Adipose tissue (tissue), 3 donors: ENCODE measurements around the gene ELK4. TPM values are rescaled to one million over a fixed set of nuclear protein-coding genes. Genes with fewer than 3 reads are reported as not detected.

Experiments used
- H3K27ac ChIP-seq: one replicate; pipeline ENCODE4 v1.5.1; 2013; ENCODE audit warnings: low read depth, low read length
- WGBS, 3 donors: extraction: QIAGEN DNeasy Blood & Tissue Kit; methylation state at CpG; one replicate each; pipeline ENCODE4 v1.1.7; 2013; 5-methylcytosine and 5-hydroxymethylcytosine counted together
- polyA plus RNA-seq, 3 donors: library from polyadenylated mRNA; stranded (reverse); fragments of 200-250 nt; gene quantifications; one replicate each; pipeline ENCODE4 v1.2.3, GENCODE V29; 2013
- donor health status: healthy with polysubstance abuse.
- donor health status: Bipolar disorder and iron deficiency.
- donor health status: healthy.

ELK4 gene
- polyA plus RNA-seq, 3 donors: 2.5 to 7.8 (median 4.7) TPM

DNA sequence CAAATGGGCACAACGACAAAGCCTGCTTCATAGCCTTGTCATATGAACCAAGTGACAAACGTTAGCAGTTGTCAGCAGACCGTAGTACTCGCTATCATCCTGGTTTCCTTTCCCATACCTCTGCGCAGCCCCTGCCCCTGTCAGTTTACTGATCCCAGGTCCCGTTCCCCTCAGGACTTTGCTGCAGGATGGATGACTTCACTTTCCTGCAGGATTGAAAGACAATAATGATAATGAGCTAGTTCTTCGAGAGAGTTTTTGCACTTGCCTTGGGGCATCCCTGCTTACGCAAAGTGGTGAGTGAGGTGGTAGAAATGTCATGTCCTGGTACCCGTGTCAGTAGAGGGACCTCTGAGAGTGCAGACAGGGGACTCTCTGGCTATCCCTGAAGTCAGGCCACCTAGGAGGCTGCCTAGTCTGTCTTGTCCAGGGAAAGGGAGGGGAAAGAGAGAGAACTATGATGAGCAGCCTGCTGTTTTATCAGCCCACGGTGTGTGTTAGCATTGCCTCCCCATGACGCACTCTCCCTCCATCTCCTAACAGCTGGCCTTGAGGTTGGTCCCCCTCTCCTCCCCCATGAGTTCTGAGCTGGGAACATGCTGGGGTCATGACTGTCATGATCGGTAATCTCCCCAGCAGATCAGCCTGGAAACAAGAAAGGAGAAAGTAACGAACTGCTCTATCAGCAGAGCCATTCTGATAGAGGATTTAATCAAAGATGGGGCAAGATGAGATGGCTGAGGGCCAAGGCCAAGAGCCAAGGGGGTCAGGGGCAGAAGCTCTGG lies 53.7 kb downstream of the ELK4 start:
- 64 to 75% (median 70%) methylated on average over 13 of the region's 13 CpGs for WGBS, 3 donors
- H3K27ac ChIP-seq: no peak overlapping the region

DNA sequence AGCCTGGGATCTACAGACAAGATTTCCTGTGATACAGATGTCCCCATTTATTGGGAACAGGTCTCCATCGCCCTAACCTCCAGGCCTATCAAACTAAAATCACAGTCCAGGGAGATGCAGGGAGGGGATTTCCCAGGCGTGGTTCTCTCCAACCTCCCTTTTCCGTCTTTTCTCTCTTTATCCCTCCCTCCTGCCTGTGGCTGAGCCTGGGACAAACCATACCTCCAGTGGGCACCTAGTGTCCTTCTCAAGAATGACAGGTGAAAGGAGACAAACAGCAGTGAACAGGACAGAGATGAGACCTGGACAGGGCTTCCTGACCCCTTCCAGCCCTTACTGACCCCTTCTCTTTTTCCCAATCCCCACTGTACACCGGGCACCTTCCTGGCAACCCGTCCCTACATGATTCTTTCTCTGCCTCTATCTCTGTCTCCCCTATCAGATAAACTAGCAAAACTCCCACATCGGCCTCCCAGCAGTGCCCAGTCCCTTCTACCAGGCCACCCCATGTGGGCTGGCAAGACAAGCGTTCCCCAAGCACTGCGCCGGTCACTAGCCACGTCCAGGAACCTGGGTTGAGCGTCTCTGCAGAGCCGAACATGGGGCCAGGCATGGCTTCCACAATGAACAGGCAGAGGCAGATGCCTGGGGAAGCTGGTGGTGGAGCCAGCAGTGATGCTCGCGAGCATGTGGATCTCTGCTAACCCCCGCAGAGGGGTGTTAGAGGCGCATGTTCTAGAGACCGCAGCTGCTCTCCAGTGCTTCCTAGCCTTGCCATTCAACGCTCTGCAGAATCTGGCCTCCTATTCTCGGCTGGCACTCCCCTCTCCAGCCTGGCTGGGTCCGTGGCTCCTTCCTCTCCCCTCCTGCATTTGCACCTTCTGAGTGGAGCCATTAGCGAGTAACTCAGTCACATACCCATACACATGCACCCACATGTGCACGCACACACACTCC lies 54.7 kb downstream of the ELK4 start:
- H3K27ac ChIP-seq: no peak overlapping the region
- WGBS, 3 donors: 81 to 87% (median 84%) methylated on average over 22 of the region's 22 CpGs

DNA sequence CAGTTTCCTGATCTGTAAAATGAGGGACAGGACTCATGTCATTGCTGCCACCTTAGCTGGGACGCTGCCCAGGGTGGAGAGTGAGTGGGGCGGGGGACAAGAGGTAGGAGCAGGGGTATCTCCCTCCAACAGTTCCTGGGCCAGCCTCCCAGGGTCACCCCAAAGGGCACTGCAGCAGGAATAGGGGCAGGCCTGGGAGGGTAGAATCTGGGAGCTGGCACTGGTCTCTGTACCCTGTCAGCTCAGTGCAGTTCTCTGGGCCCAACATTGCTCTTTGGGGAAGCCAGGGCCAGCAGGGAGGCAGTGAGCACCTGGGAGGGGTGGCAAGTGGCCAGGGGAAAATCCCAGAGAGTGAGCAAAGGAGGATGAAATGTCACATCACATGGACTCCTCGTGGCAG lies 55.8 kb downstream of the ELK4 start:
- WGBS, 3 donors: 72 to 84% (median 76%) methylated on average over 3 of the region's 3 CpGs
- H3K27ac ChIP-seq: no peak overlapping the region

DNA sequence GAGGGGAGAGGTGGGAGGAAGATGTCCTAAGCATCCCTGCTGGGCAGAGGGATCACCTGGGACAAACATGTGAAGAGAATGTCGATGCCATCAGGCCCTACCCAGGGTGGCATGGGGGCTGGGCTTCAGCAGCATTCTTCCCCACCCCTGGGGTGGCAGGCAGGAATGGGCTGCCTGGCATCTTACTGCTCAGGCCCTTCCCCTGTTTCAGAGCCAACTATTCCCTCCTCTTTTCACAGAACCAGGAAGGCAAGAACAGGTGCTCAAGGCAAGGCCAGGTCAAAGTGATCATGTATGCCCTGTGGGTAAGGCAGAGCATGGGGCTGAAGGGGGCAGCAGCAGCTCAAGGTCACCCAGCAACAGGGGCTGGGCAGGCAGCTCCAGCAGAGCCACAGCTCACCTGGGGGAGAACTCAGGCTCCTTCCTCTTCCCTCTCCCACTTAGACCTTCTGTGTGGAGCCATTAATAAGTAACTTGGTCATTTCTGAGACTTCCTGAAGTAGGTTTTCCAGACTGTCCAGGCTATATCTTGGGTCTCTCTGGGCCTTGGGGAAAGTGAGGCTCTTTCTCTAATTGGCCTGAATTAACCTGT lies 56.4 kb downstream of the ELK4 start:
- H3K27ac ChIP-seq: no peak overlapping the region
- WGBS, 3 donors: 53 to 71% (median 61%) methylated on average over 1 of the region's 1 CpG

DNA sequence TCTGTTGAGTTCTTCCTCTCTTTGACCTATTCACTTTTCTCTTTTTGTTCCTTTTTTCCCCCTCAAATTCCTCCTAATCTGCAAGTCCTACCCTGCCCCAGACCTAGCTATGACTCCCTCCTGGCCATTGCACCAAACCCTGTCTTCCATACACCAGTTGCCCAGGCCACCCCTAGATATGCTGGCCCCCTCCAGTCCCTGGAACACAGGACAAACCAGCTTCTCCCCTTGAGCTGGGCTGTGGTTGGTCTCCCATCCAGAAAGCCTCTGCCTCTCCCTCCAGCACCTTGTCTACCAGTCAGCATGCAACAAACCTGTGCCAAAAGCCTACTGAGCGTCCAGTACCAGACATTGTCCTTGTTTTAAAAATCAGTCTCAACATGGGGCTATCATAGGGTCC lies 59.4 kb downstream of the ELK4 start:
- 88 to 90% (median 89%) methylated on average over 1 of the region's 1 CpG for WGBS, 3 donors

DNA sequence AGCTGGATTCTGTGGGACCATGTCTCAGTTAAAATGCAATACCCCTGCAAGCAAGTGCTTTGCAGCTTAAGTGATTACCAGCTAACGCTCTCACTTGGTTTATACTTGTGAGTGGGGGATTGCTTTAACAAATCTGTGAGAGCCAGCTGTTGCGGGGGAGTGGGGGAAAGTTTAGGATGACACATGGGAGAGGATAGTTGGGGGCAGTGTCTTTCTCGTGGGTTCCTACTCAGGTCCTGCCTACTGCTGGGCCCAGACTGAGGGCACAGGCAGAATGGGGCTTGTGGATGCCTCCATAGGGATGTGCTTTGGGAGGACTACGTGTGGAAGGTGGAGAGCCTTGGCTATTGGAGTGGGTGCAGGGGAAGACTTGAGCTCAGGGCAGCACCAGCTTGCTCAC lies 60.1 kb downstream of the ELK4 start:
- 70 to 92% (median 81%) methylated on average over 4 of the region's 4 CpGs for WGBS, 3 donors

More for the DNA sequence above, 59.4 kb downstream of the ELK4 start:
- no peak overlapping the region for H3K27ac ChIP-seq

DNA sequence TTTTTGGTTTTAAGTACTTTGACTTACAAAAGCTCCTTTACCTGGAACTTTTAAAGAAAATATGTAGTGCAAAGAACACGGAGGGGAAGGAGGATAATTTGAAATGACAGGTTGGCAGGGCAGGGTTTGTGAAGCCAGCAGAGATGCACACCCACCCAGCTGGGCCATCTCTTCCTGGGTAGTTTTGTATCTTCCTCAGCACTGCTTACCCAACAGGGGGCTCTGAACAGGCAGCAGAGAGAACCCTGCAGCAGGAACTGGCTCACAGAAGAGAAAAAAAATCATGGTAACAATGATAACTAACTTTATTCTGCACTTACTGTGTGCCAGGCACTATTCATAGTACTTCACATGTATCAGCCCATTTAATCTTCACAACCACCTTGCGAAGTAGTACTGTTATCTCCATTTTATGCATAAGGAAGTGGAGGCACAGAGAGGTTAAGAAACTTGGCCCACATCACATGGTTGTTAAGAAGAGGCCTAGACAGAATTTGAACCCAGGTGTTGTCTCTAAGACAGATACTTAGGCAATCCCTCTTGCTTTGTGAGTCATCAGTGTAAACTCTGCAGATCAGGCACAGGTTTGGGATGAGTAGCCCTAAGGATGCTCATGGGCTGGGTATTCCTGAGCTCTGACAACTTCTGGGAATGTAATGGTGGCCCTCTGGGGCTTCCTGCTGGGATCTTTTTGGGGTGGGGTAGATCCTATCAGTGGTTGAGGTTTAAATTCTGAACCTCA lies 60.8 kb downstream of the ELK4 start:
- 83 to 86% (median 85%) methylated on average over 2 of the region's 2 CpGs for whole genome bisulfite sequencing, 3 donors
- no peak overlapping the region for H3K27ac ChIP-seq

More for the DNA sequence above, 60.1 kb downstream of the ELK4 start:
- H3K27ac ChIP-seq: no peak overlapping the region

DNA sequence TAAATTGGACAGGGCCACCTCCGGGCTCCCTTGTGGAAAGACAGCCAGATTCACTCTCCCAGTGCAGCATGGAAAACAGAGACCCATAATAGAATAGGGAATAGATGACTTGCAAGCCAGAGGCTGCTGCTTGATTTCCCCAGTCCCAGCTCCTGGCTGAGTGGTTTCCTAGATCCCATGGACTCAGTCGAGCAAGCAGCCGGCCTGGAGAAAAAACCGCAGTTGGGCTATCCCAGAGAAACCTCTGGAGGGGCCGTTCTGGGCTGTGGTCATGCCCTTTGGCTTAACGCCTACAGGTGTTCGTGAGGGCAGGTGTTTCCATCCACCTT lies 61.7 kb downstream of the ELK4 start:
- H3K27ac ChIP-seq: no peak overlapping the region
- WGBS, 3 donors: 76 to 80% (median 77%) methylated on average over 7 of the region's 7 CpGs

DNA sequence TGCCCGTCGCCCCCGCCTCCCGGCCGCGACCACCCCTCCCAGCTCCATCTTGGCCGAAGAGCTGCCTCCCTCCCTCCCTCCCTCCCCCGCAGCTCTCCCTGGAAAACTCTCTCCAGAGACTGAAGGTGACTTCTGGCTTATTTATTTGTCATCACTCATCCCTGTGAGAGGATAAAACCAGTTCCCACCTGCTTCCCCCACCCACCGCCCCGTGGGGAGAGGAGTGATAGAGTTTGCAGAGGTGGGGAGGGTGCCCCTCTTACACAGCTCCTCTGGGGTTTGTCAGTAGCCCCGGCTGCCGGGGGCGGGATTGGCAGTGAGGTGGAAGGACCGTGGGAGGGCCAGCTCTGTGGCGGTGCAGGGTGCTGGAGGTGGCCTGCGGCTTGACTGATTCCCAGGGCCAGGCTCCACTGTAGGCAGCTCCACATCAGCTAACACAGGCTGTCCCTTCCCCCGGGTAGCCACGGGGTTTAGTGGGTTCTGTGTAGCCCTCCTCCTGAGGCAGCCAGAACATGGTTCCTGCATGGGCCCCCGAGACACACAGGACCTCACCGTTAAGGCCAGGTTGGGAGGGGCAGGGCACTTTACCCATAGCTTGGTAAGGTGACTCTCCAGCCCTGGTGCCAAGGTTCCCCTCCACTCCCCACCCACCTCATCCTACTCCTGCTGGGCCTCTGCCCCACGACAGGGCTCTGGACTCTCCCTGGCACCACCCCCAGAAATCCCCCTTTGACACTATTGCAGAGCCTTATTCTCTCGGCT lies 62.2 kb downstream of the ELK4 start:
- no peak overlapping the region for H3K27ac ChIP-seq
- 20 to 36% (median 26%) methylated on average over 13 to 22 of the region's 22 CpGs for WGBS, 3 donors

DNA sequence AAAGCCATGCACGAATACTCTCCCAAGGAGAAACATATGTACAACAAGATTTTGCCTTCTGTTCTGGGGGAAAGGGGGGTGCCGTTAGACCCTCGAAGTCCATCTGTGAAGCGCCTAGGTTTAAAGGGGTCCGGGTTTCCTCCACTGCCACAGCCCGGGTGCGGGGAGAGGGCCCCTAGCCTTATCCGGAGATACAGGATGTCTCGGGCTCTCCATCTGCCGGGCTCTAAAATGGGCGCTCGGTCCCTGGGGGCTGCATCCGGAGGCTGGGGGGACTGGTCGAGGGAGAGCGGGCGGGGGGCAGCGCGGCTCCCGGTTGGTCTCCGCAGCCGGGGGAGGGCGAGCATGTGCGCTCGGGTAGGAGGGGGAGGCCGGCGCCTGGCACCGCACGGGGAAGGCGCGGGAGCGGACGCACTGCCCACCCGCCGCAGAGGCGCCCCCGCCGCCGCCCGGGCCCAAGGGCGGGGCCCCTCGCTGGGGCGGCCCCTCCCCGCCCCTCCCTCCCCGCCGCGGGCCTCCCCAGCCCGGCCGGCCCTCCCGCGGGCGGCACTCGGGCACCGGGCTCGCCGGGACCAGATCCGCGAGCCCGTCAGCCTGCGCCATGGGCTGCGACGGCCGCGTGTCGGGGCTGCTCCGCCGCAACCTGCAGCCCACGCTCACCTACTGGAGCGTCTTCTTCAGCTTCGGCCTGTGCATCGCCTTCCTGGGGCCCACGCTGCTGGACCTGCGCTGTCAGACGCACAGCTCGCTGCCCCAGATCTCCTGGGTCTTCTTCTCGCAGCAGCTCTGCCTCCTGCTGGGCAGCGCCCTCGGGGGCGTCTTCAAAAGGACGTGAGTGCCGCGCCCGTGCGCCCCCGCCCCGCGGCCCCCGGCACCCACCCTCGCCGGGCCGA lies 63.1 kb downstream of the ELK4 start:
- no peak overlapping the region for H3K27ac ChIP-seq
- WGBS, 3 donors: 3 to 12% (median 4%) methylated on average over 61 to 89 of the region's 90 CpGs

DNA sequence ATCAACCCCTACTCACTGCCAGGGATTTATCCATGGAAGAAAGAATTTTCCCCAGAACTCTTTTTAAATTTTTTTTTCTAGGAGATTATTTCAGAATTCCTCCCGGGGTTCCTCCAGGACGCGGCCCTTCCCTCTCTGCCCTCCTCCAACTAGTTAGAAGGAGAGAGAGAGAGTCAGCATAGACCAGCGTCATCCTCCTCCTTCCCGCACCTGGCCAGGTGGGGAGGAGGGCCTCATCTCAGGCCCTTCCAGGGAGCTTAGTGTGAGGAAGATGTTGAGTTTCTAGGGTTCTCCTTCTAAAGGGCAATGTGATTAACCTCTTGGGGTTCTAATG lies 63.7 kb downstream of the ELK4 start:
- H3K27ac ChIP-seq: no peak overlapping the region
- 47 to 62% (median 49%) methylated on average over 5 of the region's 5 CpGs for WGBS, 3 donors

DNA sequence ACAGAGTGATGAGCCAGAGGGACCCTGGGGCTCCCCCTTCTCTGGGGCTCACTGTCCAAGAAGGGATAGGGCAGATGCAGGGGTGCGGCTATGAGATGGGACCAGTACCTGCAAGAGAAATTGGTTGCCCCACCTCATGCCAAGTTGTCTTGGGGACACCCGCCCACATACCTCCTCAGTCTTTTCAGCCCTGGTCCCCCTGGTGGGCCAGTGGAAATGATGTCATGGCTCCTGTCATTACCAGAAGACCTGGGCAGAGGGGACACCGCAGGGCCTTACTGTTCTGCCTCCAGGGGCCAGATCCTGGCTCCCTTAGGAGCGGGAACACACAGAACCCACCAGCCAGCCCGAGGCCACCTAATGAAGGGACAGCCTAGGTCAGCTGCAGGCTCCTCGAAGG lies 64.1 kb downstream of the ELK4 start:
- WGBS, 3 donors: 88 to 92% (median 91%) methylated on average over 6 of the region's 6 CpGs
- no peak overlapping the region for H3K27ac ChIP-seq

DNA sequence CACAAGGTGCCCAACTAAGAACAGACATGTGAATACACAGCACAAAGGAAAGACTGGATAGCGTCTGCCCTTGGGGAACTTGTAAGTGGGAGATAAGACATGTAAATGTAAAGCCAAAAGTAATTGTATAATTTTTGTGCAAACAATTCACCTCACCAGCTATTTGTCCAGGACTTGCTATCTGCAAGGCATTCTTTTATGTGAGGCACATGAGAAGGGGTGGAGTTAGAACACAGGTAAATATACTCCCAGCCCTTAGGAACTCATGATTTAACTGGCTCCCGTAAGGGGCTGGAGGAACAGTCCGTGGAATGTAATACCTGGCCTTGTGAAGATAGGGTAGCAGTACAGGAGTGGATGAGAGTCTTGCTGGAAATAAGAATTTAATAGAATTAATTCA lies 66.0 kb downstream of the ELK4 start:
- H3K27ac ChIP-seq: no peak overlapping the region
- WGBS, 3 donors: 36 to 82% (median 72%) methylated on average over 3 of the region's 3 CpGs

DNA sequence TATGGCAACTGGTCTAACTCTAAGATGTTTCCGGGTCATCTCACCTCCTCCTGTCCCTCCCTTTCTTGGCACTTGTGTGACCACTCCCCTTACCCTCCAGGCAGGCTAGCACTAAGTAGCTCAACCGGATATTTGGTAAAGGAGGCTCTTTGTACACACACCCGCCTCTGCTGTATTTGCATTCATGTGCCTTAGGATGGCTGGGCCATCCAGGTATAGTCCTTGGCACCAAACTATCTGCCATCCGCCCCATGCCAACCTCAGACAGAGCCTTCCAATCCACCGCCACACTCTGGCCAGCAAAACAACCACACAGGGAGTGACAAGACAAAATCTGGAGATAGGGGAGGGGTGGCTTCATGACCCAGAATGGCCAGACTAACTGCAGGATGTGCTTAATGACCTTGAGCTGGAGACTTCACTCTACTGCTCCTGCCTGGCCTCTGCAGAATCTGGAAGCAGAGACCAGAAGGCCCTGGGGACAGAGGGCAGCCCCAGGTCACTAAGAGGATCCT lies 67.8 kb downstream of the ELK4 start:
- no peak overlapping the region for H3K27ac ChIP-seq
- WGBS, 3 donors: 59 to 70% (median 65%) methylated on average over 5 of the region's 5 CpGs

DNA sequence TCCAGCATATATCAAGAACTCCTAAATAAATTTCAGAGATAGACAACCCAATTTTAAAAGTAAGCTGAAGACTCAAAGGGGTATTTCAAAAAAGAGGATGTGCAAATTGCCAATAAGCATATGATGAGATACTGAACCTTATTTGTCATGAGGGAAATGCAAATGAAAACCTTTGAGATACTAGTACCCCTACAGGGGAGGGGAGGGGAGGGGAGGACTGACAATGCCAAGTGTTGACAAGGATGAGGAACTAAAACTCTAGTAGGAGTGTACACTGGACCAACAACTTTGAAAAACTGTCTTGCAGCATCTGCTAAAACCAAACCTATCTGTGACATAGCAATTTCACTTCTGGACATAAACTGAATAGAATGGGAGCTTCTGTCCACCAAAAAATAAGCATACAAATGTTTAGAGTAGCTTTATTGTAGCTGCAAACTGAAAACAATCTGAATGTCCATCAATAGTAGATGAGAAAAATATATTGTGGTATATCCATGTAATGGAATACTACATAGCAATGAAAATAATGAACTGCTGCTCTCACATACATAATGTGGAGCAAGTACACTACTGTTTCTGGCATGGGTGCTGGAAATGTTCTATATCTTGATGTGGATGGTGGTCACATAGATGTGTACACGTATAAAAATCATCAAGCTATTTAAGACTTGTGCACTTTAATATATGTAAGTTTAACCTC lies 70.2 kb downstream of the ELK4 start:
- WGBS, 3 donors: 90 to 94% (median 94%) methylated on average over 1 of the region's 1 CpG
- no peak overlapping the region for H3K27ac ChIP-seq
